Endothelial cell of umbilical vein (primary cell): Measurements from ENCODE around the gene CENPF. TPM values are rescaled to one million over a fixed set of nuclear protein-coding genes. Genes with fewer than 3 reads are reported as not detected.

Experiments used
- BruUV-seq: library from RNA; stranded (reverse); fragments of 400-500 nt; replicated peaks from 2 replicates; lab custom pipeline; 2021; lab: Mats Ljungman, UMichigan
- CTCF ChIA-PET: fragments of 300-600, 350-600 bp; sonication (Branson Sonifier 250); formaldehyde crosslinking; loops from one replicate; lab custom pipeline; 2021; ENCODE audit warnings: antibody characterized with exemption, inconsistent platforms; lab: Charles Lee
- POLR2A ChIA-PET: fragments of 300-600, 350-600 bp; sonication (Branson Sonifier 250); formaldehyde crosslinking; loops from one replicate; lab custom pipeline; 2021; ENCODE audit warnings: antibody characterized with exemption, inconsistent platforms; lab: Charles Lee
- DNase-seq: peaks from one replicate; pipeline ENCODE4 v3.0.0-alpha.2; 2011; ENCODE audit warnings: low read depth, low spot score
- FAIRE-seq: peaks from 2 replicates; lab custom pipeline; 2011; peaks lifted over from hg19 to GRCh38; lab: Jason Lieb, UNC
- H2AFZ ChIP-seq: 2 replicates; pipeline ENCODE4 v1.6.0; 2012; ENCODE audit warnings: low read depth, low read length, control low read depth, inconsistent platforms
- H3K27ac ChIP-seq: 2 replicates; pipeline ENCODE4 v1.5.1; 2011; ENCODE audit warnings: low read depth, mild to moderate bottlenecking, control low read depth, low read length, moderate library complexity; ENCODE audit not compliant: insufficient read depth
- H3K27me3 ChIP-seq, 2 experiments: 2 replicates each; pipeline versions ENCODE4 v1.6.0 to v1.6.1; 2011; ENCODE audit warnings: low read length in 2 of 2, mixed read lengths in 1 of 2; ENCODE audit not compliant: control insufficient read depth in 2 of 2, insufficient read depth in 2 of 2
- H3K36me3 ChIP-seq, 2 experiments: 2 replicates in 1 of 2; 3 replicates in 1 of 2; pipeline ENCODE4 v1.5.1; 2011; ENCODE audit warnings: low read length in 2 of 2, mild to moderate bottlenecking in 1 of 2, moderate library complexity in 1 of 2; ENCODE audit not compliant: control insufficient read depth in 2 of 2, insufficient read depth in 2 of 2; ENCODE audit errors: extremely low read depth in 1 of 2
- H3K4me1 ChIP-seq: 3 replicates; pipeline ENCODE4 v1.5.1; 2011; ENCODE audit warnings: mild to moderate bottlenecking, low read length; ENCODE audit not compliant: control insufficient read depth, insufficient read depth; ENCODE audit errors: extremely low read depth
- H3K4me2 ChIP-seq: 2 replicates; pipeline ENCODE4 v1.6.1; 2011; ENCODE audit warnings: low read length, control low read depth, mixed read lengths; ENCODE audit not compliant: insufficient read depth
- H3K4me3 ChIP-seq, 3 experiments: fragments of 200-600 bp in 1 of 3; sonication (generic), shearing (Covaris generic) in 1 of 3; replicated peaks in 1 of 3; 2 replicates each; pipeline ENCODE4 v1.5.1; 2011 to 2016; ENCODE audit warnings: control low read depth in 3 of 3, low read length in 3 of 3, mild to moderate bottlenecking in 2 of 3, inconsistent platforms in 1 of 3, low read depth in 1 of 3, moderate library complexity in 1 of 3; ENCODE audit not compliant: insufficient read depth in 1 of 3
- H3K79me2 ChIP-seq: 2 replicates; pipeline ENCODE4 v1.6.0; 2012; ENCODE audit warnings: low read length, inconsistent platforms; ENCODE audit not compliant: control insufficient read depth, insufficient read depth
- H3K9ac ChIP-seq: replicated peaks from 2 replicates; pipeline ENCODE3; 2011; ENCODE audit warnings: low read length, control low read depth; ENCODE audit not compliant: insufficient read depth; ENCODE audit errors: extremely low read depth
- H3K9me1 ChIP-seq: replicated peaks from 3 replicates; pipeline ENCODE4 v1.6.0; 2011; ENCODE audit warnings: mild to moderate bottlenecking, low read length; ENCODE audit not compliant: control insufficient read depth, insufficient read depth; ENCODE audit errors: extremely low read depth
- H3K9me3 ChIP-seq: replicated peaks from 2 replicates; pipeline ENCODE4 v1.5.1; 2012; ENCODE audit warnings: low read length, inconsistent platforms; ENCODE audit not compliant: control insufficient read depth, insufficient read depth
- H4K20me1 ChIP-seq: replicated peaks from 2 replicates; pipeline ENCODE3; 2011; ENCODE audit warnings: mild to moderate bottlenecking, low read length; ENCODE audit not compliant: control insufficient read depth, insufficient read depth; ENCODE audit errors: extremely low read depth
- CTCF ChIP-seq, 2 donors: IDR thresholded peaks; 1 replicate in 1 of 2; 2 replicates in 1 of 2; pipeline ENCODE4 v1.5.1; 2011; ENCODE audit warnings: low read length in 2 of 2, mild to moderate bottlenecking in 2 of 2, moderate library complexity in 2 of 2, control low read depth in 1 of 2, inconsistent platforms in 1 of 2, low read depth in 1 of 2; ENCODE audit not compliant: insufficient read depth in 1 of 2; ENCODE audit errors: extremely low read depth in 1 of 2
- EZH2 ChIP-seq: IDR thresholded peaks from 2 replicates; pipeline ENCODE4 v1.6.1; 2012; ENCODE audit warnings: borderline replicate concordance, low read depth, mild to moderate bottlenecking, moderate library complexity, low read length, inconsistent platforms; ENCODE audit not compliant: severe bottlenecking
- FOS ChIP-seq: IDR thresholded peaks from 2 replicates; pipeline ENCODE4 v1.6.1; 2011; ENCODE audit warnings: mild to moderate bottlenecking, low read length, moderate library complexity, borderline replicate concordance; ENCODE audit not compliant: insufficient read depth
- GATA2 ChIP-seq: IDR thresholded peaks from 2 replicates; pipeline ENCODE4 v1.7.0; 2011; ENCODE audit warnings: low read depth, mild to moderate bottlenecking, moderate library complexity, mixed read lengths, low read length; ENCODE audit not compliant: insufficient read length, insufficient read depth
- JUN ChIP-seq: IDR thresholded peaks from 2 replicates; pipeline ENCODE4 v1.6.1; 2011; ENCODE audit warnings: borderline replicate concordance, low read depth; ENCODE audit not compliant: insufficient read length, insufficient read depth
- MYC ChIP-seq: IDR thresholded peaks from one replicate; pipeline ENCODE4 v1.6.1; 2011; ENCODE audit warnings: mild to moderate bottlenecking, low read depth, low read length
- POLR2A ChIP-seq: IDR thresholded peaks from 2 replicates; pipeline ENCODE4 v1.6.1; 2012; ENCODE audit warnings: low read depth, mild to moderate bottlenecking, control low read depth, low read length
- POLR2AphosphoS5 ChIP-seq: IDR thresholded peaks from 2 replicates; pipeline ENCODE4 v1.6.1; 2012; ENCODE audit warnings: low read depth, mild to moderate bottlenecking, control low read depth, low read length, moderate library complexity; ENCODE audit not compliant: insufficient read depth
- dilution Hi-C: fragments of 300-500 bp; cut with MboI; formaldehyde crosslinking; loops from one replicate; pipeline ENCODE4 v1.15.0; 2019; ENCODE audit warnings: low sequenced_read_pairs; ENCODE audit not compliant: extremely low pct_ligation_motif_present
- intact Hi-C: fragments of 100-400 bp; cut with micrococcal nuclease; formaldehyde crosslinking; loops from one replicate; pipeline ENCODE4 v1.10.0; 2022
- polyA plus RNA-seq, 4 experiments: library from polyadenylated mRNA; depleted of rRNA in 3 of 4; stranded (reverse) in 3 of 4; unstranded in 1 of 4; fragments of >200 nt; gene quantifications; 2 replicates each; pipeline versions ENCODE4 v1.2.1 to v1.2.3, GENCODE V29; 2011 to 2012; ENCODE audit warnings: missing spikeins in 1 of 4
- total RNA-seq: library from RNA; stranded (reverse); gene quantifications from 2 replicates; pipeline ENCODE4 v1.2.3, GENCODE V29; 2021
- TF ChIP-seq, protein P1 (sequence below): IDR thresholded peaks from 2 replicates; pipeline ENCODE4 v1.6.1; 2011; ENCODE audit not compliant: insufficient read depth, insufficient read length

CENPF gene
- total and polyA plus RNA-seq, 2 donors (not counting 3 experiments of a cell fraction or from before 2014, with no cell fraction given), result 6.4 to 66.2 TPM

DNA sequence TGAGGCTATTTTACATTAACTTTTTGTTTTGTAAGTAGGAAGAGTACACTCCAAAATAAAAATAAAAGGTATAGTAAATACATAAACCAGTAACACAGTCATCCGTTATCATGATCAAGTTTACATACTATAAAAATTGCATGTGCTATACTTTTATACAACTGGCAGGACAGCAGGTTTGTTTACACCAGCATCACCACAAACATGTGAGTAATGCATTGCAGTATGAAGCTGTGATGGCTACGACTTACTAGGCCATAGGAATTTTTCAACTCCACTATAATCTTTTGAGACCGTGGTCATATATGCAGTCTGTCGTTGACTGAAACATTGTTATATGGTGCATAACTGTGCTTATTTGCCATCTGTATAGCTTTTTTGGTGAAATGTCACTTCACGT, 106.2 kb downstream of the CENPF start:
- no peaks in the 10 kb centered on the region for H4K20me1 ChIP-seq
- no peaks in the 10 kb centered on the region for H3K9me3 ChIP-seq
- intact Hi-C loops (no loop called here), dilution Hi-C loops (no loop called here)
- no peaks in the 10 kb centered on the region for H3K27me3 ChIP-seq
- no peak overlapping the region for H3K27ac ChIP-seq
- POLR2A ChIA-PET, result no interaction called here
- no peaks in the 10 kb centered on the region for H3K4me1 ChIP-seq
- H3K79me2 ChIP-seq, result no peaks in the 10 kb centered on the region
- no TSS peak for BruUV-seq
- H3K9me1 ChIP-seq, result no peaks in the 10 kb centered on the region
- CTCF ChIA-PET, result no interaction called here
- DNase-seq (no peak), FAIRE-seq (no peak)
- no peak overlapping the region for H3K4me2 ChIP-seq
- H3K36me3 ChIP-seq, result no peaks in the 10 kb centered on the region
- no peak overlapping the region for H3K4me3 ChIP-seq
- H2AFZ ChIP-seq, result no peak overlapping the region
- no peak overlapping the region for H3K9ac ChIP-seq
- TF ChIP-seq FOS, result no peak
- TF ChIP-seq POLR2AphosphoS5, result no peak
- no peak for TF ChIP-seq CTCF (IDR thresholded peaks at IDR 0.05; ENCODE audit: extremely low read depth in 1 of 2, insufficient read depth in 1 of 2, low read depth in 1 of 2, low read length in 2 of 2)
- TF ChIP-seq GATA2, result no peak
- TF ChIP-seq JUN, result no peak
- TF ChIP-seq POLR2A, result no peak
- no peak for TF ChIP-seq MYC
- TF ChIP-seq EZH2, result no peak
- TF ChIP-seq, protein P1, sequence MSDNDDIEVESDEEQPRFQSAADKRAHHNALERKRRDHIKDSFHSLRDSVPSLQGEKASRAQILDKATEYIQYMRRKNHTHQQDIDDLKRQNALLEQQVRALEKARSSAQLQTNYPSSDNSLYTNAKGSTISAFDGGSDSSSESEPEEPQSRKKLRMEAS, result no peak
